ENCODE measurements around the gene FGR. TPM values are rescaled to one million over a fixed set of nuclear protein-coding genes. Genes with fewer than 3 reads are reported as not detected.

The FGR gene
- polyA plus RNA-seq, 1 donor (not counting 4 experiments of a cell fraction or from before 2014, with no cell fraction given) = 0.04 TPM

- dilution Hi-C loops (cut with MboI; ENCODE audit: extremely low pct_ligation_motif_present, low sequenced_read_pairs) = no loop called here
- H3K4me3 ChIP-seq (ENCODE audit: control insufficient read depth in 2 of 3, extremely low read depth in 1 of 3, insufficient read depth in 2 of 3, low read depth in 1 of 3, low read length in 3 of 3) = no peak overlapping the region
- peaks cover 3 to 10% of the 10 kb centered on the region in 2 experiments for H3K36me3 ChIP-seq (ENCODE audit: control insufficient read depth in 2 of 2, extremely low read depth in 1 of 2, insufficient read depth in 2 of 2, low read length in 2 of 2)
- H3K79me2 ChIP-seq (ENCODE audit: control insufficient read depth, insufficient read depth, low read length) = peaks cover 39% of the 10 kb centered on the region
- no peaks in the 10 kb centered on the region for H3K9me3 ChIP-seq (ENCODE audit: control insufficient read depth, low read depth, low read length)
- DNase-seq (ENCODE audit: low read depth, low spot score) = no peak
- H3K4me2 ChIP-seq (ENCODE audit: control insufficient read depth, extremely low read depth, insufficient read depth, low read depth, low read length) = no peak overlapping the region
- peaks cover 67% of the 10 kb centered on the region for H3K4me1 ChIP-seq (ENCODE audit: control insufficient read depth, extremely low read depth, insufficient read depth, low read length)
- H2AFZ ChIP-seq (ENCODE audit: control insufficient read depth, low read length) = no peak overlapping the region
- no peaks in the 10 kb centered on the region for H4K20me1 ChIP-seq (ENCODE audit: control insufficient read depth, extremely low read depth, insufficient read depth, low read length)
- no peaks in the 10 kb centered on the region for H3K9me1 ChIP-seq (ENCODE audit: control insufficient read depth, extremely low read depth, insufficient read depth, low read length)
- no peak overlapping the region for H3K9ac ChIP-seq (ENCODE audit: control insufficient read depth, extremely low read depth, insufficient read depth, low read length)
- no peak for FAIRE-seq
- TF ChIP-seq CTCF (optimal IDR thresholded peaks at IDR 0.05 in 1 of 3, IDR thresholded peaks at IDR 0.05 in 1 of 3, conservative IDR thresholded peaks at IDR 0.05 in 1 of 3; ENCODE audit: extremely low read depth in 1 of 3, insufficient read depth in 2 of 3, low read length in 3 of 3) (no peak), EZH2 (IDR thresholded peaks at IDR 0.05; ENCODE audit: low read length) (no peak)
- H3K27me3 ChIP-seq (ENCODE audit: control insufficient read depth, extremely low read depth, insufficient read depth, low read length) = no peaks in the 10 kb centered on the region
- H3K27ac ChIP-seq (ENCODE audit: control insufficient read depth, insufficient read depth, low read length) = no peak overlapping the region
Measured at GRCh38 chr1:27569506-27570291, 65.3 kb downstream of the FGR start.

GRCh38 chr1:27569088-27569460 is 65.9 kb downstream of the FGR start:
- no peaks in the 10 kb centered on the region for H4K20me1 ChIP-seq (ENCODE audit: control insufficient read depth, extremely low read depth, insufficient read depth, low read length)
- dilution Hi-C loops (cut with MboI; ENCODE audit: extremely low pct_ligation_motif_present, low sequenced_read_pairs) = no loop called here
- peaks cover 63% of the 10 kb centered on the region for H3K4me1 ChIP-seq (ENCODE audit: control insufficient read depth, extremely low read depth, insufficient read depth, low read length)
- H3K27ac ChIP-seq (ENCODE audit: control insufficient read depth, insufficient read depth, low read length) = peak overlapping the region; percentile 44
- TF ChIP-seq EZH2 (IDR thresholded peaks at IDR 0.05; ENCODE audit: low read length) (no peak), CTCF (optimal IDR thresholded peaks at IDR 0.05 in 1 of 3, IDR thresholded peaks at IDR 0.05 in 1 of 3, conservative IDR thresholded peaks at IDR 0.05 in 1 of 3; ENCODE audit: extremely low read depth in 1 of 3, insufficient read depth in 2 of 3, low read length in 3 of 3) (no peak)
- H3K4me2 ChIP-seq (ENCODE audit: control insufficient read depth, extremely low read depth, insufficient read depth, low read depth, low read length) = peak overlapping the region; percentile 46
- FAIRE-seq (no peak), DNase-seq (ENCODE audit: low read depth, low spot score) (no peak)
- H3K79me2 ChIP-seq (ENCODE audit: control insufficient read depth, insufficient read depth, low read length) = peaks cover 39% of the 10 kb centered on the region
- H3K27me3 ChIP-seq (ENCODE audit: control insufficient read depth, extremely low read depth, insufficient read depth, low read length) = no peaks in the 10 kb centered on the region
- no peaks in the 10 kb centered on the region for H3K9me1 ChIP-seq (ENCODE audit: control insufficient read depth, extremely low read depth, insufficient read depth, low read length)
- peak overlapping the region; percentile 54 for H3K9ac ChIP-seq (ENCODE audit: control insufficient read depth, extremely low read depth, insufficient read depth, low read length)
- no peak overlapping the region for H3K4me3 ChIP-seq (ENCODE audit: control insufficient read depth in 2 of 3, extremely low read depth in 1 of 3, insufficient read depth in 2 of 3, low read depth in 1 of 3, low read length in 3 of 3)
- H3K36me3 ChIP-seq (ENCODE audit: control insufficient read depth in 2 of 2, extremely low read depth in 1 of 2, insufficient read depth in 2 of 2, low read length in 2 of 2) = peaks cover 3 to 8% of the 10 kb centered on the region in 2 experiments
- H2AFZ ChIP-seq (ENCODE audit: control insufficient read depth, low read length) = no peak overlapping the region
- H3K9me3 ChIP-seq (ENCODE audit: control insufficient read depth, low read depth, low read length) = no peaks in the 10 kb centered on the region

Measured in keratinocyte (primary cell).